ENCODE measurements around the gene CAGE1. TPM values are rescaled to one million over a fixed set of nuclear protein-coding genes. Genes with fewer than 3 reads are reported as not detected.
"Not testable (repeated sequence)": the region's sequence is repeated elsewhere in the genome, so short reads cannot be mapped to it uniquely, and the experiment has no call there.

CAGE1 gene
- total RNA-seq, 2 donors from 2014 or later, result 0.16 to 0.30 TPM

DNA sequence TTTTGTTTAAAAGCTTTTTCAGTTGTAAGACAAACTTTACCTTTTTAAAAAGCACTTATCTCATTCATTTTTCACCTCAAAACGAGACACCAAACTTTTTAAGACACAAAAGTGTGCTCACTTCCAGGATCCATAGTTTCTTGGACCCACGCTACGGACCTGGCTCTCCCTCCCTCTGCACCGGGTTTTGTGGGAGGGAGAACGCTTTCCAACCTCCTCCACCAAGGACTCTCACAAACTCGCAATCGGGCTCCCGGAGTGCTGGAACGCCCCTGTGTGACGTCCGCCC, 436 bp downstream of the CAGE1 start:
- H3K4me3 Mint-ChIP-seq, result peak overlapping the region; percentile 85
- peaks cover 25% of the 10 kb centered on the region for H3K4me1 Mint-ChIP-seq
- H3K27me3 Mint-ChIP-seq, result no peaks in the 10 kb centered on the region
- no peaks in the 10 kb centered on the region for H3K9me3 Mint-ChIP-seq
- ATAC-seq (replicated peaks), result no peak
- peak overlapping the region; percentile 77 for H3K27ac Mint-ChIP-seq
- H3K36me3 Mint-ChIP-seq (ENCODE audit: low read depth), result peaks cover 38% of the 10 kb centered on the region

DNA sequence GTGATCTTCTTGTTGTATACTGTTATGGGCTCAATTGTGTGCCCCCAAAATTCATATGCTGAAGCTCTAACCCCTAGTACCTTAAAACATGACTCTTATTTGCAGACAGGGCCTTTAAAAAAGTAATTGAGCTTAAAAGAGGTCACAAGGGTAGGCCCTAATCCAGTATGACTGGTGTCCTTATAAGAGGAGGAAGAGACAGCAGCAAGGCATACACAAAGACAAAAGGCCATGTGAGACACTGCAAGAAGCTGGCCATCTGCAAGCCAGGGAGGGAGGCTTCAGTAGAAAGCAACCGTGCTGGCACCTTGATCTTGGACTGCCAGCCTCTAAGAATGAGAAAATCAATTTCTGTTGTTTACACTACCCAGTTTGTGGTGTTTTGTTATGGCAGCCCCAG, 8.4 kb downstream of the CAGE1 start:
- Mint-ChIP-seq H3K27ac (no peak overlapping the region), H3K4me1 (no peaks in the 10 kb centered on the region), H3K36me3 (ENCODE audit: low read depth) (no peaks in the 10 kb centered on the region), H3K27me3 (peaks cover 12% of the 10 kb centered on the region), H3K4me3 (no peak overlapping the region), H3K9me3 (no peaks in the 10 kb centered on the region)
- ATAC-seq (replicated peaks), result no peak

DNA sequence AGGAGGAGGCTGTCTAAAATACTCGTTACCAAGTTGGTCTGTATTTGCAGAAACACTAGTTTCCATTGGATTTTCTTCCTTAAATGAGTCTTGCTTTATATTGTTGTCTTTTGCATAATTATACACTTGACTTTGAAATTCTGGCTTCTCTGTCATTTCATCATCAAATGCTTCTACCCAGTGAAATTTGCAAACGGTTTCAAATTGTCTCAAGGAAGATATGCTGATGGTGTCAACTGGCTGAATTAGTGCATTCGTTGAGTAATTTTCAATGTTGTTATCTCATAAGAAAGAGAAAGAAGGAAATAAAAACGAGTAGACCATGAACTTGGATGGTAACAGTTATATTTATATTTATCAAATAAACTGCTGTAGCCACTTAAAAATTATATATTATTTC, 10.8 kb downstream of the CAGE1 start:
- Mint-ChIP-seq H3K27me3 (peaks cover 16% of the 10 kb centered on the region), H3K27ac (no peak overlapping the region), H3K9me3 (no peaks in the 10 kb centered on the region), H3K4me3 (no peak overlapping the region), H3K36me3 (ENCODE audit: low read depth) (no peaks in the 10 kb centered on the region), H3K4me1 (no peaks in the 10 kb centered on the region)
- ATAC-seq (replicated peaks), result no peak

DNA sequence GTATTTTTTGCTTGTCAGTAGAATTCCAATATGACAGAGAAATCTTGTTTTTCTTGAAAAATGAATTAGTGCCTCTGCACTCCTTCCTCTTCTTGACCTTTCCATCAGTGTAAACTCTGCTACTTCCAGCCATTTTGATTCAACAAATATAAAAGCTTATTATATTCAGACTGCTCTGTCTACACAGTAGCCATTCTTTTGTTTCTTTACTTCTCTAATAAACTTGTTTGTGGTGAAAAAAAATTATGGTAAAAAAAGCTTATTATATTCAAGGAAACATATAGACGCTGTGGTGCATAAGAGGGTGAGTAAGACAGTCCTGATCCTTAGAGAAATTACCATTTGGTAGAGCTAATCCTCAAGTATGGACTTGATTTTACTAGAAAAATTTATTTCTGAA, 11.6 kb downstream of the CAGE1 start:
- peaks cover 16% of the 10 kb centered on the region for H3K27me3 Mint-ChIP-seq
- H3K4me3 Mint-ChIP-seq, result no peak overlapping the region
- H3K27ac Mint-ChIP-seq, result no peak overlapping the region
- no peak for ATAC-seq (replicated peaks)
- no peaks in the 10 kb centered on the region for H3K36me3 Mint-ChIP-seq (ENCODE audit: low read depth)
- no peaks in the 10 kb centered on the region for H3K4me1 Mint-ChIP-seq
- H3K9me3 Mint-ChIP-seq, result no peaks in the 10 kb centered on the region

DNA sequence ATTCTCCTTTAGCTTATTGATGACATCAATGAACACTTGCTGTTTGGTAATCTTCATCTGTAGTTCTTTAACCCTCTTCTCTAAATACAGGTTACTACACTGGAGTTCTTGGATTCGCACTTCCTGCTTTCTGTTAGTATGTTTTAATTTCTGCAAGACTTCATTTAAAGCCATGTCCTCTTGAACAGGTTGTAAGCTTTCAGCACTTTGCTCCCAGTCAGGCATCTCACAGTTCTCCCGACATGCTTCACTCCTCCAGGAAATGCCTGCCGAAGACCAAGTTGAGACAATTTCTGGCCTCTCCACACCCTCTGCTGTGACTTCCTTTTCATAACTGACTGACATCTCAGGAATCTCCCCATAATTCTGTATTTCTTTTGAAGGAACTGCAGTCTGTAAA, 15.8 kb downstream of the CAGE1 start:
- Mint-ChIP-seq H3K4me1 (no peaks in the 10 kb centered on the region), H3K9me3 (no peaks in the 10 kb centered on the region), H3K27ac (peak overlapping the region; percentile 37), H3K36me3 (ENCODE audit: low read depth) (no peaks in the 10 kb centered on the region), H3K4me3 (no peak overlapping the region), H3K27me3 (peaks cover 15% of the 10 kb centered on the region)
- no peak for ATAC-seq (replicated peaks)

DNA sequence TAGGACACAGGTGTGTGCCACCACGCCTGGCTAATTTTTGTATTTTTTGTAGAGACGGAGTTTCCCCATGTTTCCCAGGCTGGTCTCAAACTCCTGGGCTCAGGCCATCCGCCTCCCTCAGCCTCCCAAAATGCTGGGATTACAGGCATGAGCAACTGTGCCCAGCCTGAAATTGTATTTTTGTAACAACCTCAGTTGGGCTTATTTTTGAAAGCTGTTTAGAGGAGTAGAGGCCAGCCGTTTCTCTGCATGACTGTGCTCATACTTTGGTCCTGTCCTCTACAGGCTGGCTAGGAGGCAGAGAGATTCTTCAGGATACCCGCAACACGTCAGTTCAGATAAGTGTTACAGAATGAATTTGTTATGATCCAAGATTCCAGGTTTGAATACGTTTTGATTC, 22.1 kb downstream of the CAGE1 start:
- ATAC-seq (replicated peaks), result no peak
- no peaks in the 10 kb centered on the region for H3K4me1 Mint-ChIP-seq
- H3K36me3 Mint-ChIP-seq (ENCODE audit: low read depth), result no peaks in the 10 kb centered on the region
- H3K27me3 Mint-ChIP-seq, result peaks cover 7% of the 10 kb centered on the region
- no peaks in the 10 kb centered on the region for H3K9me3 Mint-ChIP-seq
- H3K4me3 Mint-ChIP-seq, result no peak overlapping the region
- H3K27ac Mint-ChIP-seq, result no peak overlapping the region

DNA sequence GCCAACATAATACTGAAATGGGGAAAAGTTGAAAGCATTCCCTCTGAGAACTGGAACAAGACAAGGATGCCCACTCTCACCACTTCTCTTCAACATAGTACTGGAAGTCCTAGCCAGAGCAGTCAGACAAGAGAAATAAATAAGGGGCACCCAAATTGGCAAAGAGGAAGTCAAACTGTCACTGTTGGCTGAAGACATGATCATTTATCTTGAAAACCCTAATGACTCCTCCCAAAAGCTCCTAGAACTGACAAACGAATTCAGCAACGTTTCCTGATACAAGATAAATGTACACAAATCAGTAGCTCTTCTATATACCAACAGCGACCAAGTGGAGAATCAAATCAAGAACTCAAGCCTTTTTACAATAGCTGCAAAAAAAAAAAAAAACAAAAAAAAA, 37.6 kb downstream of the CAGE1 start:
- peaks cover 23% of the 10 kb centered on the region for H3K27me3 Mint-ChIP-seq
- ATAC-seq (replicated peaks); H3K36me3 Mint-ChIP-seq (ENCODE audit: low read depth); H3K9me3 Mint-ChIP-seq; H3K27ac Mint-ChIP-seq; H3K4me1 Mint-ChIP-seq; H3K4me3 Mint-ChIP-seq: not testable (repeated sequence)

DNA sequence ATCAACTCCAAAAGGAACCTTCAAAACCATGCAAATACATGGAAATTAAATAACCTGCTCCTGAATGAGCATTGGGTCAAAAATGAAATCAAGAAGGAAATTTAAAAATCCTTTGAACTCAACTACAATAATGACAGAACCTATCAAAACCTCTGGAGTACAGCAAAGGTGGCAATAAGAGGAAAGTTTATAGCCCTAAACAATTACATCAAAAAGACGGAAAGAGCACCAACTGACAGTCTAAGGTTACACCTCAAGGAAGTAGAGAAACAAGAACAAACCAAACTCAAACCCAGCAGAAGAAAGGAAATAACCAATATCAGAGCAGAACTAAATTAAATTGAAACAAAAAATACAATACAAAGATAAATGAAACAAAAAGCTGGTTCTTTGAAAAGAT, 39.0 kb downstream of the CAGE1 start:
- not testable (repeated sequence) for H3K4me1 Mint-ChIP-seq; H3K9me3 Mint-ChIP-seq; ATAC-seq (replicated peaks); H3K27ac Mint-ChIP-seq; H3K36me3 Mint-ChIP-seq (ENCODE audit: low read depth); H3K4me3 Mint-ChIP-seq
- peaks cover 23% of the 10 kb centered on the region for H3K27me3 Mint-ChIP-seq

DNA sequence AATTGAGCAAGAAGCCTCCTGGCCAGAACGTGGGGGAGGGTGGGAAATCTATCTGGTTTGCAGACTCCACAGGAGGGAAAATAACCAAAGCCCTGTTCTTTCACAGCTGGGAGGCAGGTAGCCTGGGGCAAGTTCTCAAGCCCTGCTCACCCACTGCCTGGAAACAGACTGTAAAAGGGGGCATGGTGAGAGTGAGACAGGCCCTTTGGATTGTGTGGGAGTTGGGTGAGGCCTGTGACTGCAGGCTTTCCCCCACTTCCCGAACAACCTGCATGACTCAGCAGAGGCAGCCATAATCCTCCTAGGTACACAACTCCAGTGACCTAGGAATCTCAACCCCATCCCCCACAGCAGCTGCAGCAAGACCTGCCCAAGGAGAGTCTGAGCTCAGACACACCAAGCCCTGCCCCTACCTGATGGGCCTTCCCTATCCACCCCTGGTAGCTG, 42.0 kb downstream of the CAGE1 start:
- ATAC-seq (replicated peaks); H3K27ac Mint-ChIP-seq; H3K9me3 Mint-ChIP-seq; H3K4me1 Mint-ChIP-seq; H3K4me3 Mint-ChIP-seq; H3K36me3 Mint-ChIP-seq (ENCODE audit: low read depth): not testable (repeated sequence)
- peaks cover 32% of the 10 kb centered on the region for H3K27me3 Mint-ChIP-seq

DNA sequence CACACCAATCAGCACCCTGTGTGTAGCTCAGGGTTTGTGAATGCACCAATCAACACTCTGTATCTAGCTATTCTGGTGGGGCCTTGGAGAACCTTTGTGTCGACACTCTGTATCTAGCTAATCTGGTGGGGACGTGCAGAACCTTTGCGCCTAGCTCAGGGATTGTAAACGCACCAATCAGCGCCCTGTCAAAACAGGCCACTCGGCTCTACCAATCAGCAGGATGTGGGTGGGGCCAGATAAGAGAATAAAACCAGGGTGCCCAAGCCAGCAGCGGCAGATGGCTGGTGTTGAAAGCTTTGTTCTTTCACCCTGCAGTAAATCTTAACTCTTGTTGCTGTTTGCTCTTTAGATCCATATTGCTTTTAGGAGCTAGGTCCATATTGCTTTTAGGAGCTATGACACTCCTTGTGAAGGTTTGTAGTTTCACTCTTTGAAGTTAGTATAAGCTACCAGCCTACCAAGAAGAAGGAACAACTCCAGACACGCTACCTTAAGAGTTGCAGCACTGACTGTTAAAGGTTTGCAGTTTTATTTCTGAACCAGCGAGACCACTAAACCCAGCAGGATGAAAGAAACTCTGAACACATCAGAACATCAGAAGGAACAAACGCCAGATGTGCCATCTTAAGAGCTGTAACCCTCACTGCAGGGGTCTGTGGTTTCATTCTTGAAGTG, 44.6 kb downstream of the CAGE1 start:
- not testable (repeated sequence) for H3K4me3 Mint-ChIP-seq; H3K9me3 Mint-ChIP-seq; H3K36me3 Mint-ChIP-seq (ENCODE audit: low read depth); H3K4me1 Mint-ChIP-seq; H3K27ac Mint-ChIP-seq; ATAC-seq (replicated peaks)
- peaks cover 24% of the 10 kb centered on the region for H3K27me3 Mint-ChIP-seq

DNA sequence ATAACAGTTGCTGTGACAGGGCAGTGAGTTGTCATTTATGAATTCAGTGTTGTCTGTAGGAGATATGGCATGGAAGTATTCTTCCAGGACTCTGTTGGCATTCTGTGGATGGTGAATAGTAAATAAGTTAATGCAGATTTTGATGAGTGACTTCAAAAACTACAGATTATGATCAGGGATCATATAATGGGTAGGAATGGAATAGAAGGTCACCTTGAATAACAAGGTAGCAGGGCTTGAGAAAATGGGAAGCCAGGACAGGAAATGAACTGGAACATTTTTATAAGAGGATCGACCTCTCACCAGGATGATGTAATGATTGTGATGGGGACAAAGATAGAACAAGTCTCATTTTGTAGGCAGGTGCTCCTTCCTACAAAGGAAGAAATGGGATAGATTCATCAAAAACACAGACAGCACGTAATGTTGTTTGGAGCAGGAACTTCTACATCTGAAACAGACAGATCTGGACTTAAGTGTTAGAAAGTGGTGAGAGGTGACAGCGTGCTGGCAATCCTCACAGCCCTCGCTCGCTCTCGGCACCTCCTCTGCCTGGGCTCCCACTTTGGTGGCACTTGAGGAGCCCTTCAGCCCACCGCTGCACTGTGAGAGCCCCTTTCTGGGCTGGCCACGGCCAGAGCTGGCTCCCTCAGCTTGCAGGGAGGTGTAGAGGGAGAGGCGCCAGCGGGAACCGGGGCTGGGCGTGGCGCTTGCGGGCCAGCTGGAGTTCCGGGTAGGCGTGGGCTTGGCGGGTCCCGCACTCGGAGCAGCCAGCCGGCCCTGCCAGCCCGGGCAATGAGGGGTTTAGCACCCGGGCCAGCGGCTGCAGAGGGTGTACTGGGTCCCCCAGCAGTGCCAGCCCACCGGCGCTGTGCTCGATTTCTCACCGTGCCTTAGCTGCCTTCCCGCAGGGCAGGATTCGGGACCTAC, 45.7 kb downstream of the CAGE1 start:
- H3K9me3 Mint-ChIP-seq, result no peaks in the 10 kb centered on the region
- no peak overlapping the region for H3K4me3 Mint-ChIP-seq
- H3K36me3 Mint-ChIP-seq (ENCODE audit: low read depth), result no peaks in the 10 kb centered on the region
- ATAC-seq (replicated peaks), result no peak
- H3K27me3 Mint-ChIP-seq, result peaks cover 21% of the 10 kb centered on the region
- H3K4me1 Mint-ChIP-seq, result no peaks in the 10 kb centered on the region
- no peak overlapping the region for H3K27ac Mint-ChIP-seq

DNA sequence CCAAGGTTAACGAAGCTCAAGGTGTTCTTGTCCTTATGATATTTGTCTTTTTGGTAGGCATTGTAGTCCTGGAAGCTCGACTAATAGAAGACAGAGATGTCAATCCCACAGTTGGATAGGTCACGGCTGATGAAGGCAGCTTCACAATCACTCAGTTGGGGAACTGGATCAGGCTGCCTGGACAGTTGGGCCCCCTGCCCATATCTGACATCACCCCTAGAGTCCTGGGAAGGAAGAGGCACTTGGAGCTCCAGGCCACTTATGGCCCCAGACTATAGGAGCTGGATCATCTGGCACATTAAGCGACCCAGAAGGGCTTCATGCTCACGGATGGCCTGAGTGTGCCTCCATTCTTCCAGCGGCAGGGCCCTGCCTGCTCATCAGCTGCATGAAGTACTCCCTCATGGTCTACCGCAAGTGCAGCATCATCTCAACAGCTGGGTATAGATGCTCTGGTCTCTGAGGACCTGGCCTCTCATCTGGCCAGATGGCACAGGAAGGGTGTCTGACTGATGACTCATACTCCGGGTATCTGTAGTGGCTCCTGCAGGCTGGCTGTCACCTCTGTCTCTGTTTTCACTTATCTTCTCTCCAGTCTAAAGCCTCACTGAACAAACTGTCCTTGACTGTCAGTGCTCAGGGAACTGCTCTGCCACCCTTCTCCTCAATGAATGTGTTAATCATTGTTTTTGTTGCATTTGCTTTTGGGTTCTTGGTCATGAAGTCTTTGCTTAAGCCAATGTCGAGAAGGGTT, 47.4 kb downstream of the CAGE1 start:
- ATAC-seq (replicated peaks), result peak; percentile 40
- Mint-ChIP-seq H3K4me3 (no peak overlapping the region), H3K36me3 (ENCODE audit: low read depth) (no peaks in the 10 kb centered on the region), H3K27ac (no peak overlapping the region), H3K4me1 (no peaks in the 10 kb centered on the region), H3K9me3 (no peaks in the 10 kb centered on the region), H3K27me3 (peaks cover 11% of the 10 kb centered on the region)

DNA sequence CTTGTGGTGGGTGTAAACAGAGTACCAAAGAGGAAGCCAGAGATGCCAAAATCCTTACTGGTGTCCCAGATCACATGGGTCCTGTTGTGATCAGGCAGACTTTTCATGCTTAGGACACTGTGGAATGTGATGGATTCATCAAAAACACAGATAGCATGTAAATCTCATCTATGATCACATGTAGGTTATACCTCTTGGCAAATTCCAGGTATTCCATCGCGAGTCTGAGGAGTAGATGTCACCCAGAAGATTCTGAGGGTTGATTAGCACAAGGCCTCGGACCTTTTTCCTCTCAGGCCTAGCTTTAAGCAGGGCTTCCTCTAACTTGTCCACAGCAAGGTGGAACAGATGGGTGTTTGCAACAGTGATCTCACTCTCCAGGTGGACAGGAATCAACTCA, 48.3 kb downstream of the CAGE1 start:
- Mint-ChIP-seq H3K27me3 (peaks cover 11% of the 10 kb centered on the region), H3K36me3 (ENCODE audit: low read depth) (no peaks in the 10 kb centered on the region), H3K27ac (no peak overlapping the region), H3K4me3 (no peak overlapping the region), H3K9me3 (no peaks in the 10 kb centered on the region), H3K4me1 (no peaks in the 10 kb centered on the region)
- ATAC-seq (replicated peaks), result no peak

DNA sequence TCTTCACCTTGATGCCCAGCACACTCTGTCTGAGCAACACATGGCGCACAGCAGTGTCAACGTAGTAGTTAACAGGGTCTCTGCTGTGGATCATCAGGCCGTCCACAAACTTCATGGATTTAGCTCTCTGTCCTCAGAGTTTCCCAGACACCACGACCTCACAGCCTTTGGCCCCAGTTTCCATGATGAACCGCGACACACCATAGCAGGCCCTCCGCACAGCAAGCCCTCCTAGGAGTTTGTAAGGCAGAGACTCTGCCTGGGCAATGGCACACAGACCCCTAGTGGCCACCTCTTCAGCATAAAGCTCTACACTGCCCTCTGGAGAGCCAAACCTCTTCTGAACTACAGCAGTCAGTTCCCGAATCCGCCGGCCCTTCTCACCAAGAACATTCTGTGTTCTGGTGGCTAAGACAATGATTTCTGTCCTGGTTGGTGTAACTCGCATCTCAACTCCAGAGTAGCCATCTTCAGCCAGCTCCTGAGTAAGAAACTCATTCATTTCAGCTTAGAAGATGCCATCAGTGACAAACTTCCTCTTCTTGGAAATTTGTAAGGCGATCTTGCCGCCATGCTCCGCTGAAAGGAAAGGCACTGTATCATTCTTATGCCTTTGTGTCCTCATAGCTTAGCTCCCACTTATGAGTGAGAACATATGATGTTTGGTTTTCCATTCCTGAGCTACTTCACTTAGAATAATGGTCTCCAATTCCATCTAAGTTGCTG, 50.4 kb downstream of the CAGE1 start:
- not testable (repeated sequence) for H3K36me3 Mint-ChIP-seq (ENCODE audit: low read depth); H3K4me3 Mint-ChIP-seq; H3K27ac Mint-ChIP-seq; ATAC-seq (replicated peaks); H3K9me3 Mint-ChIP-seq; H3K4me1 Mint-ChIP-seq
- peaks cover 11% of the 10 kb centered on the region for H3K27me3 Mint-ChIP-seq

Measured in activated T-helper 17 cell treated with anti-CD3 and anti-CD28 coated beads, Interleukin-2, amount 50 U/mL, for 72 hours (primary cell).